Hepatocyte (in vitro differentiated cells): ENCODE results near the gene SEPTIN5. TPM values are rescaled to one million over a fixed set of nuclear protein-coding genes. Genes with fewer than 3 reads are reported as not detected.

Source experiments
- DNase-seq: peaks from one replicate; pipeline ENCODE4 v3.0.0-alpha.2; 2016; ENCODE audit warnings: low spot score
- H2AFZ ChIP-seq: fragments of 200-600 bp; sonication (generic); 2 replicates; pipeline ENCODE4 v1.6.0; 2016; ENCODE audit warnings: antibody characterized with exemption, mild to moderate bottlenecking
- H3K27ac ChIP-seq: fragments of 200-600 bp; sonication (generic); 2 replicates; pipeline ENCODE4 v1.5.1; 2016; ENCODE audit warnings: mild to moderate bottlenecking
- H3K27me3 ChIP-seq: fragments of 200-600 bp; sonication (generic); 2 replicates; pipeline ENCODE4 v1.6.1; 2016
- H3K36me3 ChIP-seq: fragments of 200-600 bp; sonication (generic); replicated peaks from 2 replicates; pipeline ENCODE4 v1.5.1; 2016; ENCODE audit warnings: low read depth; ENCODE audit not compliant: insufficient read depth
- H3K4me1 ChIP-seq: fragments of 200-600 bp; sonication (generic); 2 replicates; pipeline ENCODE4 v1.5.1; 2016; ENCODE audit warnings: mild to moderate bottlenecking, moderate library complexity; ENCODE audit not compliant: insufficient read depth
- H3K4me2 ChIP-seq: fragments of 200-600 bp; sonication (generic); 2 replicates; pipeline ENCODE4 v1.6.0; 2016
- H3K4me3 ChIP-seq: fragments of 200-600 bp; sonication (generic); 2 replicates; pipeline ENCODE4 v1.5.1; 2016; ENCODE audit warnings: mild to moderate bottlenecking
- H3K79me2 ChIP-seq: fragments of 200-600 bp; sonication (generic); 2 replicates; pipeline ENCODE4 v1.6.0; 2017; ENCODE audit warnings: mild to moderate bottlenecking
- H3K9me2 ChIP-seq: fragments of 200-600 bp; sonication (generic); replicated peaks from 2 replicates; pipeline ENCODE4 v1.6.0; 2017; ENCODE audit warnings: mild to moderate bottlenecking; ENCODE audit not compliant: insufficient read depth
- H3K9me3 ChIP-seq: fragments of 200-600 bp; sonication (generic); 2 replicates; pipeline ENCODE4 v1.5.1; 2016; ENCODE audit warnings: low read depth, mild to moderate bottlenecking
- H4K20me1 ChIP-seq: fragments of 200-600 bp; sonication (generic); 2 replicates; pipeline ENCODE4 v1.6.0; 2016; ENCODE audit warnings: mild to moderate bottlenecking; ENCODE audit not compliant: insufficient read depth, poor library complexity, severe bottlenecking
- EZH2 ChIP-seq: fragments of 200-600 bp; sonication (generic); IDR thresholded peaks from 2 replicates; pipeline ENCODE4 v1.6.1; 2016; ENCODE audit warnings: antibody characterized with exemption, mild to moderate bottlenecking, borderline replicate concordance
- EZH2phosphoT487 ChIP-seq: fragments of 200-600 bp; sonication (generic); IDR thresholded peaks from one replicate; pipeline ENCODE4 v1.6.1; 2018; ENCODE audit warnings: antibody characterized with exemption, mild to moderate bottlenecking, low read depth, moderate library complexity; ENCODE audit not compliant: unreplicated experiment, severe bottlenecking
- WGBS: methylation state at CpG from one replicate; pipeline ENCODE4 v1.1.6; 2016; ENCODE audit warnings: low lambda C conversion rate; ENCODE audit errors: missing lambda C conversion rate; 5-methylcytosine and 5-hydroxymethylcytosine counted together
- polyA plus RNA-seq: library from polyadenylated mRNA; unstranded; fragments of >200 nt; fragmentation: Nextera tagmentation; extraction: Ambion mirVana; gene quantifications from 2 replicates; pipeline ENCODE4 v1.2.1, GENCODE V29; 2016
- total RNA-seq: library from RNA; depleted of rRNA; stranded (reverse); fragments of >200 nt; gene quantifications from 2 replicates; pipeline ENCODE4 v1.2.3, GENCODE V29; 2014
- TF ChIP-seq, protein P1 (sequence below): fragments of 200-600 bp; sonication (generic); IDR thresholded peaks from 2 replicates; pipeline ENCODE4 v1.5.1; 2016; ENCODE audit warnings: antibody characterized with exemption, mild to moderate bottlenecking; ENCODE audit not compliant: poor library complexity

SEPTIN5 gene
- total and polyA plus RNA-seq, 2 experiments from 2014 or later, result 9.4 to 10.0 TPM

DNA sequence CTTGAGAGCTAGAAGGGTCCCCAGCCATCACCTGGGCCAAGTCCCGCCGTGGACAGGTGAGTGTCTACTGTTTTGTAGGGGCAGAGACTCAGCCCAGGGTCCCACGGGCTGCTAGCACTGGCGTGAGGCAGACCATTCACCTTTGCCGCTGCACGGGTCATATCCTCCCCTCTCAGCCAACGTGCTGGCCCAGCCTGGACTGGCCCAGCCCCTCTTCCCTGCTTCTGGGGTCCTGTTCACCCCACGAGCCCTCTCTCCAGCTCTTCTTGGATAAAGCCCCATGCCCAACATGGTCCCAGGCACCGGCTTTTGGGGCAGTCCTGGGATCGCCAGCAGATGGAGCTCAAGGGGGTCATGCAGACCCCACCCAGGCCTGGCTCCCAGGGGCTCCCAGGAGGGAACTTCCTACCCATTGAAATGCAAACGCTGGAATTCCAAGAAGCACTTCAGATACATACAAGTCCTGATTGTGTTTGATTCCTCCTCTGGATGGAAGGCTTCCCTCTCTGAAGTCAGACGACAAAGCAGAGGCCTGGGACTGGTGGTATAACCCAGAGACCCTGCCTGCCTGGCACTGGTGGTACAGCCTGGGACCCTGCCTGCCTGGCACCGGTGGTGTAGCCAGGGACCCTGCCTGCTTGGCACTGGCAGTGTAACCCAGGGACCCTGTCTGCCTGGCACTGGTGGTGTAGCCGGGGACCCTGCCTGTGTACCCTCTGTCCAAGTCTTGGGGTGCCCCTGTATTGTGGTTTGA, 8.9 kb upstream of the SEPTIN5 start:
- H3K27me3 ChIP-seq, result no peaks in the 10 kb centered on the region
- 52% methylated on average over 14 of the region's 14 CpGs for WGBS
- no peaks in the 10 kb centered on the region for H3K9me3 ChIP-seq
- no peak overlapping the region for H3K4me3 ChIP-seq
- H3K79me2 ChIP-seq, result no peaks in the 10 kb centered on the region
- no peak overlapping the region for H2AFZ ChIP-seq
- peak; percentile 3 for DNase-seq
- no peak overlapping the region for H3K27ac ChIP-seq
- H3K4me2 ChIP-seq, result no peak overlapping the region
- H3K9me2 ChIP-seq, result no peaks in the 10 kb centered on the region
- no peaks in the 10 kb centered on the region for H3K4me1 ChIP-seq
- H3K36me3 ChIP-seq, result no peaks in the 10 kb centered on the region
- TF ChIP-seq EZH2phosphoT487, result no peak
- no peak for TF ChIP-seq EZH2
- TF ChIP-seq, protein P1, sequence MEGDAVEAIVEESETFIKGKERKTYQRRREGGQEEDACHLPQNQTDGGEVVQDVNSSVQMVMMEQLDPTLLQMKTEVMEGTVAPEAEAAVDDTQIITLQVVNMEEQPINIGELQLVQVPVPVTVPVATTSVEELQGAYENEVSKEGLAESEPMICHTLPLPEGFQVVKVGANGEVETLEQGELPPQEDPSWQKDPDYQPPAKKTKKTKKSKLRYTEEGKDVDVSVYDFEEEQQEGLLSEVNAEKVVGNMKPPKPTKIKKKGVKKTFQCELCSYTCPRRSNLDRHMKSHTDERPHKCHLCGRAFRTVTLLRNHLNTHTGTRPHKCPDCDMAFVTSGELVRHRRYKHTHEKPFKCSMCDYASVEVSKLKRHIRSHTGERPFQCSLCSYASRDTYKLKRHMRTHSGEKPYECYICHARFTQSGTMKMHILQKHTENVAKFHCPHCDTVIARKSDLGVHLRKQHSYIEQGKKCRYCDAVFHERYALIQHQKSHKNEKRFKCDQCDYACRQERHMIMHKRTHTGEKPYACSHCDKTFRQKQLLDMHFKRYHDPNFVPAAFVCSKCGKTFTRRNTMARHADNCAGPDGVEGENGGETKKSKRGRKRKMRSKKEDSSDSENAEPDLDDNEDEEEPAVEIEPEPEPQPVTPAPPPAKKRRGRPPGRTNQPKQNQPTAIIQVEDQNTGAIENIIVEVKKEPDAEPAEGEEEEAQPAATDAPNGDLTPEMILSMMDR, result no peak
- H4K20me1 ChIP-seq, result no peaks in the 10 kb centered on the region

DNA sequence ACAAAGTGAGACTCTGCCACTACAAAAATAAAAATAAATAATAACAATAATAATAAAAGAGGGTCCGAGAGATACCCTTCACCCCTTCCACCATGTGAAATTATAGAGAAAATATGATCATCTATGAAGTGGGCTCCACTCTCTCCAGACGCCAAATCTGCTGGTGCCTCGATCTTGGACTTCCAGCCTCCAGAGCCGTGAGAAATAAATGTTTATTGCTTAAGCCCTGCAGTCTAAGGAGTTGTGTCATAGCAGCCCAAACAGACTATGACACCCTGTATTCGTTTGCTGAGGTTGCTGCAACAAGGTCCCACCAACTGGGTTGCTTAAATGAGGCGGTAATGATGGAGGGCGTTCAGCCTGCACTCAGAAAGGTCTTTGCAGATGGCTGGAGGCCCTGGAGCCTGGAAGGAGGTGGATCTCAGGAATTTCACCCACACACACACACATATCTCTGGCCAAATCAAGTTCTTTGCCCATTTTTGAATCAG, 7.6 kb upstream of the SEPTIN5 start:
- Histone ChIP-seq H2AFZ (no peak overlapping the region), H3K36me3 (no peaks in the 10 kb centered on the region), H4K20me1 (no peaks in the 10 kb centered on the region), H3K27me3 (no peaks in the 10 kb centered on the region), H3K9me3 (no peaks in the 10 kb centered on the region), H3K27ac (no peak overlapping the region), H3K4me2 (no peak overlapping the region), H3K4me3 (no peak overlapping the region), H3K4me1 (no peaks in the 10 kb centered on the region), H3K79me2 (no peaks in the 10 kb centered on the region), H3K9me2 (no peaks in the 10 kb centered on the region)
- WGBS, result 89% methylated on average over 7 of the region's 7 CpGs
- no peak for DNase-seq
- TF ChIP-seq, protein P1, result no peak
- TF ChIP-seq EZH2phosphoT487 (no peak), EZH2 (no peak)

DNA sequence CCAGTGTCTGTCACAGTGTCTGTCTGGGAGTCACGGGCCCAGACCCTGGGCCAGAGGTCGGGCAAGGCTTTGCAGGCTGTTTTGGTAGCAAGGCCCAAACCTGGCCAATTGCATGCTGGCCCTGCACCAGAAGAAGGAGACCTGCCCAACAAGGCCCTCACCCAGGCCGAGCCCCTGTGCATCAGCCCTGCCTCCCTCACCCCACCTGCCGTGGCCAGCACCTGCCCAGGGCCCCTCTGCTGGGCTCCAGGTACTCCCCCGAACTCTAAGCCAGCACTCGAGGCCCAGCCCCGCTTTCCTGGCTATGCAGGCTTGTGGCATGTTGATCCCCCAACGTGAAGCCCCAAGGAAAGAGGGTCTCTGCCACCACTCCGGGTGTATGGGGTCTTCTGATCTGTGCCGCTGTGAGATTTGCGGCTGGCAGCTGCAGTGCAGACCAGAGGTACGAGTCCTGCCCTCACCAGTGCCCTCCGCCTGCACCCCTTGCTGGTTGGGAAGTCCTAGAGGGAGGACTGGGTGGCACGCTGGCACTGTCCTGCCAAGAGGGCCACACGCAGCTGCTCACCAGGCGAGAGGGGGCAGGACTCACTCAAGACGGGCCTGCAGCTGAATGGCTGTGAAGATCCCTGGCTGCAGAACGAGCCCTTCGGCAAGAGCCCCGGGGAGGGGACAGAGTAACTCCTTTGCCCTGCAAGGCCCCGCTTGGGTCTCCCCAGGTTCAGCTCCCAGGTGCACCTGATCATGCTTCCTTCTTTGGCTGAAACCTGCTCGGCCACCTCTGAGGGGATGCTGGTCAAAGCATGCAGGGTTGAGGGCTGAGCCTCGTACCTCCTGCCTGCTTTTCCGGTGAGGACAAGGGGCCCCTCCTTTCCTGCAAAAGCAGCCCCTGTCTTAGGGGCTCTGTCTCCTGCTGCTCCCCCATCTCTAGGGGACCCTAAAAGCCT, 6.7 kb upstream of the SEPTIN5 start:
- no peaks in the 10 kb centered on the region for H3K9me3 ChIP-seq
- H3K27me3 ChIP-seq, result no peaks in the 10 kb centered on the region
- H3K79me2 ChIP-seq, result no peaks in the 10 kb centered on the region
- H3K4me2 ChIP-seq, result no peak overlapping the region
- H3K27ac ChIP-seq, result no peak overlapping the region
- no peaks in the 10 kb centered on the region for H3K4me1 ChIP-seq
- no peaks in the 10 kb centered on the region for H3K36me3 ChIP-seq
- H2AFZ ChIP-seq, result no peak overlapping the region
- no peaks in the 10 kb centered on the region for H4K20me1 ChIP-seq
- H3K4me3 ChIP-seq, result no peak overlapping the region
- no peaks in the 10 kb centered on the region for H3K9me2 ChIP-seq
- peak; percentile 2 for DNase-seq
- TF ChIP-seq EZH2 (no peak), EZH2phosphoT487 (no peak)
- TF ChIP-seq, protein P1, result no peak
- WGBS, result 90% methylated on average over 24 of the region's 24 CpGs
